Right lobe of liver (tissue), 6 donors: ENCODE data around the gene DUSP14. TPM values are rescaled to one million over a fixed set of nuclear protein-coding genes. Genes with fewer than 3 reads are reported as not detected.
"Not testable (repeated sequence)": the region's sequence is repeated elsewhere in the genome, so short reads cannot be mapped to it uniquely, and the experiment has no call there.

ENCODE experiments used
- ATAC-seq, 4 donors: fragments of 200-7000 bp; cut with Tn5 transposase; one replicate each; pipeline ENCODE4 v1.9.1; 2020; ENCODE audit warnings: mild to moderate bottlenecking in 4 of 4, moderate library complexity in 4 of 4
- DNase-seq, 3 donors: peaks; one replicate each; pipeline ENCODE4 v3.0.0-alpha.2; 2020
- H3K27ac ChIP-seq, 3 donors: fragments of 200-600 bp; one replicate each; pipeline ENCODE4 v1.8.0; 2022
- H3K27me3 ChIP-seq, 2 donors: fragments of 200-600 bp; one replicate each; pipeline ENCODE4 v1.8.0; 2022
- H3K36me3 ChIP-seq, 4 donors: fragments of 200-600 bp; sonication (generic) in 1 of 4; one replicate each; pipeline versions ENCODE4 v1.5.1 to v1.8.0; 2017 to 2022; ENCODE audit warnings: control low read depth in 1 of 4
- H3K4me1 ChIP-seq, 4 donors: fragments of 200-600 bp; sonication (generic) in 1 of 4; one replicate each; pipeline versions ENCODE4 v1.5.1 to v1.8.0; 2017 to 2022; ENCODE audit warnings: control low read depth in 1 of 4
- H3K4me3 ChIP-seq, 3 donors: fragments of 200-600 bp; one replicate each; pipeline ENCODE4 v1.8.0; 2022
- H3K9me3 ChIP-seq, 4 donors: fragments of 200-600 bp; sonication (generic) in 1 of 4; one replicate each; pipeline versions ENCODE4 v1.5.1 to v1.8.0; 2017 to 2022; ENCODE audit warnings: control low read depth in 1 of 4
- CTCF ChIP-seq, 4 donors: fragments of 200-600 bp in 3 of 4; fragments of 450-650 bp in 1 of 4; IDR thresholded peaks; one replicate each; pipeline versions ENCODE4 v1.5.1 to v1.8.0; 2016 to 2022; ENCODE audit warnings: antibody characterized with exemption in 4 of 4, mild to moderate bottlenecking in 2 of 4
- POLR2A ChIP-seq: fragments of 450-650 bp; IDR thresholded peaks from one replicate; pipeline ENCODE4 v1.6.1; 2017; ENCODE audit warnings: antibody characterized with exemption, mild to moderate bottlenecking
- WGBS: methylation state at CpG from one replicate; pipeline ENCODE4 v1.1.6; 2018; ENCODE audit warnings: low coverage, low lambda C conversion rate; ENCODE audit not compliant: insufficient coverage; ENCODE audit errors: missing lambda C conversion rate; 5-methylcytosine and 5-hydroxymethylcytosine counted together
- intact Hi-C, 2 donors: fragments of 100-400 bp; cut with DNase I; formaldehyde crosslinking; loops; one replicate each; pipeline versions ENCODE4 v1.11.2 to v1.14.1; 2022
- total RNA-seq, 6 experiments: library from RNA; depleted of rRNA in 2 of 6; stranded (reverse); fragments of >200 nt in 2 of 6; fragmentation: NEBNext Ultra II Directional in 3 of 6; extraction: Animal tissue kit (Norgen Biotek cat#: 25700) in 3 of 6; gene quantifications; one replicate each; pipeline versions ENCODE4 v1.1.0 to v1.2.4, GENCODE V29; 2016 to 2023
- donor health status: DM: no; HTN: yes; CAD: no.
- donor health status: DM: no; HTN: no; CAD: no.
- donor health status: DM: no; HTN: no; CAD: no.
- donor health status: DM: no; HTN: yes; CAD: no.
- donor health status: DM: no; HTN: yes; CAD: no.

Gene DUSP14
- total RNA-seq, 6 experiments from 2014 or later: 10.6 to 21.2 (median 13.2) TPM

- Histone ChIP-seq H3K36me3 (peaks cover 0 to 32% (median 7%) of the 10 kb centered on the region in 4 donors), H3K27me3 (no peaks in the 10 kb centered on the region), H3K4me3 (no peak overlapping the region), H3K27ac (no peak overlapping the region), H3K9me3 (no peaks in the 10 kb centered on the region), H3K4me1 (peaks cover 0 to 3% (median 0%) of the 10 kb centered on the region in 4 donors)
- ATAC-seq: no peak
- DNase-seq: no peak
- TF ChIP-seq POLR2A: no peak
- no peak for TF ChIP-seq CTCF (IDR thresholded peaks at IDR 0.05)
- intact Hi-C loops: no loop called here
- 100% methylated on average over 1 of the region's 1 CpG for WGBS
These were observed 42.0 kb upstream of the DUSP14 start for GRCh38 chr17:37447641-37448040.

GRCh38 chr17:37450112-37450511, 39.6 kb upstream of the DUSP14 start:
- Histone ChIP-seq H3K9me3 (no peaks in the 10 kb centered on the region), H3K36me3 (peaks cover 0 to 18% (median 2%) of the 10 kb centered on the region in 4 donors), H3K4me3 (no peak overlapping the region), H3K27me3 (no peaks in the 10 kb centered on the region), H3K27ac (no peak overlapping the region), H3K4me1 (peaks cover 0 to 10% (median 0%) of the 10 kb centered on the region in 4 donors)
- no peak for DNase-seq
- ATAC-seq: no peak
- 86% methylated on average over 6 of the region's 6 CpGs for WGBS
- intact Hi-C loops: no loop called here
- TF ChIP-seq CTCF (IDR thresholded peaks at IDR 0.05) (no peak), POLR2A (no peak)

- 97% methylated on average over 3 of the region's 3 CpGs for WGBS
- intact Hi-C loops, H3K9me3 ChIP-seq, H3K27ac ChIP-seq, H3K27me3 ChIP-seq, ATAC-seq, H3K4me1 ChIP-seq, DNase-seq, H3K4me3 ChIP-seq, H3K36me3 ChIP-seq: not testable (repeated sequence)
These were observed 31.9 kb upstream of the DUSP14 start for GRCh38 chr17:37457801-37458200.

- Histone ChIP-seq H3K27ac (no peak overlapping the region), H3K27me3 (no peaks in the 10 kb centered on the region), H3K36me3 (peaks cover 0 to 12% (median 4%) of the 10 kb centered on the region in 4 donors), H3K9me3 (no peaks in the 10 kb centered on the region), H3K4me3 (no peak overlapping the region), H3K4me1 (no peaks in the 10 kb centered on the region)
- DNase-seq (no peak), ATAC-seq (no peak)
- intact Hi-C loops: no loop called here
- WGBS: 100% methylated on average over 1 of the region's 3 CpGs
- TF ChIP-seq POLR2A: no peak
- no peak for TF ChIP-seq CTCF (IDR thresholded peaks at IDR 0.05)
These were observed 30.9 kb upstream of the DUSP14 start for GRCh38 chr17:37458805-37459204.

- H3K9me3 ChIP-seq: no peaks in the 10 kb centered on the region
- no peaks in the 10 kb centered on the region for H3K27me3 ChIP-seq
- DNase-seq: no peak
- H3K4me1 ChIP-seq: no peaks in the 10 kb centered on the region
- TF ChIP-seq POLR2A (no peak), CTCF (IDR thresholded peaks at IDR 0.05) (no peak)
- 53% methylated on average over 3 of the region's 3 CpGs for WGBS
- peak in 1 of 4 donors; percentile 25 for ATAC-seq
- H3K4me3 ChIP-seq: no peak overlapping the region
- H3K27ac ChIP-seq: no peak overlapping the region
- intact Hi-C loops: no loop called here
- peaks cover 0 to 15% (median 4%) of the 10 kb centered on the region in 4 donors for H3K36me3 ChIP-seq
These were observed 28.0 kb upstream of the DUSP14 start for GRCh38 chr17:37461668-37462067.
